ENCODE measurements around the gene PALB2. TPM values are rescaled to one million over a fixed set of nuclear protein-coding genes. Genes with fewer than 3 reads are reported as not detected.

PALB2 gene
- total RNA-seq, 2 experiments from 2014 or later = 22.9 to 24.0 TPM

GRCh38 chr16:23682181-23682580 lies 41.1 kb upstream of the PALB2 start:
- intact Hi-C loops (cut with micrococcal nuclease) = no loop called here
- ChIA-PET POLR2A (no interaction called here), CTCF (no interaction called here)
- peaks cover 53% of the 10 kb centered on the region for H3K36me3 Mint-ChIP-seq (ENCODE audit: low read depth)
- H3K4me1 Mint-ChIP-seq (ENCODE audit: low read depth) = peaks cover 12% of the 10 kb centered on the region
- H3K9me3 Mint-ChIP-seq = no peaks in the 10 kb centered on the region
- no peaks in the 10 kb centered on the region for H3K27me3 Mint-ChIP-seq
- no peak overlapping the region for H3K4me3 Mint-ChIP-seq
- H3K27ac Mint-ChIP-seq = no peak overlapping the region
- ATAC-seq = no peak
- TF ChIP-seq CTCF (IDR thresholded peaks at IDR 0.05) = no peak
- no peak for DNase-seq

GRCh38 chr16:23679986-23680336 lies 38.9 kb upstream of the PALB2 start:
- Mint-ChIP-seq H3K36me3 (ENCODE audit: low read depth) (peaks cover 44% of the 10 kb centered on the region), H3K9me3 (no peaks in the 10 kb centered on the region), H3K27ac (no peak overlapping the region), H3K4me1 (ENCODE audit: low read depth) (peaks cover 12% of the 10 kb centered on the region), H3K27me3 (no peaks in the 10 kb centered on the region), H3K4me3 (peak overlapping the region; percentile 93)
- CTCF ChIA-PET = interaction anchor here (1.2 kb wide), 1 partner anchor 10 kb away, joined by 3 read pairs; no protein-coding TSS in a partner anchor
- intact Hi-C loops (cut with micrococcal nuclease) = no loop called here
- DNase-seq = no peak
- no peak for TF ChIP-seq CTCF (IDR thresholded peaks at IDR 0.05)
- ATAC-seq = no peak
- POLR2A ChIA-PET = interaction anchor here (0.8 to 4.1 kb wide), 4 partner anchors 10 to 283 kb away, joined by 4 to 19 read pairs (median 14); partner anchors contain the start of genes DCTN5 and PALB2

GRCh38 chr16:23679274-23679985 lies 38.3 kb upstream of the PALB2 start:
- POLR2A ChIA-PET = interaction anchor here (0.6 to 4.1 kb wide), 7 partner anchors 10 to 704 kb away, joined by 3 to 19 read pairs (median 5); partner anchors contain the start of genes DCTN5, NDUFAB1 and PALB2
- intact Hi-C loops (cut with micrococcal nuclease) = no loop called here

GRCh38 chr16:23678430-23679273 lies 37.5 kb upstream of the PALB2 start, which contains the start of gene PLK1:
Gene PLK1 (plus strand): TSS chr16:23678889. CDS start chr16:23678933, 44 bp downstream.
- no peak for TF ChIP-seq CTCF (IDR thresholded peaks at IDR 0.05)
- ChIA-PET CTCF (interaction anchor here (0.8 to 1.6 kb wide), 3 partner anchors 82 to 803 kb away, joined by 3 to 6 read pairs (median 5); partner anchors contain the start of gene NDUFAB1), POLR2A (interaction anchor here (0.6 to 4.1 kb wide), 9 partner anchors 9 to 525 kb away, joined by 3 to 19 read pairs (median 4); partner anchors contain the start of genes DCTN5, NDUFAB1 and PALB2)
- Mint-ChIP-seq H3K4me3 (peak within 1 kb of the TSS; percentile 93), H3K27me3 (no peaks in the 10 kb centered on the region), H3K4me1 (ENCODE audit: low read depth) (peaks cover 12% of the 10 kb centered on the region), H3K36me3 (ENCODE audit: low read depth) (peaks cover 40% of the 10 kb centered on the region), H3K27ac (peak within 1 kb of the TSS; percentile 63), H3K9me3 (no peaks in the 10 kb centered on the region)
- ATAC-seq = peak; percentile 98
- peak; percentile 92 for DNase-seq
- intact Hi-C loops (cut with micrococcal nuclease) = no loop called here

More at GRCh38 chr16:23679274-23679985, 38.3 kb upstream of the PALB2 start:
- peak; percentile 46 for DNase-seq
- no peak for ATAC-seq
- H3K27me3 Mint-ChIP-seq = no peaks in the 10 kb centered on the region
- H3K36me3 Mint-ChIP-seq (ENCODE audit: low read depth) = peaks cover 44% of the 10 kb centered on the region
- H3K4me1 Mint-ChIP-seq (ENCODE audit: low read depth) = peaks cover 12% of the 10 kb centered on the region
- no peak for TF ChIP-seq CTCF (IDR thresholded peaks at IDR 0.05)
- H3K4me3 Mint-ChIP-seq = peak overlapping the region; percentile 93
- H3K9me3 Mint-ChIP-seq = no peaks in the 10 kb centered on the region
- CTCF ChIA-PET = interaction anchor here (0.8 to 1.2 kb wide), 3 partner anchors 10 to 802 kb away, joined by 3 to 6 read pairs (median 3); partner anchors contain the start of gene NDUFAB1
- peak overlapping the region; percentile 57 for H3K27ac Mint-ChIP-seq
